ENCODE measurements around the gene NUP205. TPM values are rescaled to one million over a fixed set of nuclear protein-coding genes. Genes with fewer than 3 reads are reported as not detected.

The NUP205 gene
- total RNA-seq, 2 experiments from 2014 or later, result 140 to 145 TPM

DNA sequence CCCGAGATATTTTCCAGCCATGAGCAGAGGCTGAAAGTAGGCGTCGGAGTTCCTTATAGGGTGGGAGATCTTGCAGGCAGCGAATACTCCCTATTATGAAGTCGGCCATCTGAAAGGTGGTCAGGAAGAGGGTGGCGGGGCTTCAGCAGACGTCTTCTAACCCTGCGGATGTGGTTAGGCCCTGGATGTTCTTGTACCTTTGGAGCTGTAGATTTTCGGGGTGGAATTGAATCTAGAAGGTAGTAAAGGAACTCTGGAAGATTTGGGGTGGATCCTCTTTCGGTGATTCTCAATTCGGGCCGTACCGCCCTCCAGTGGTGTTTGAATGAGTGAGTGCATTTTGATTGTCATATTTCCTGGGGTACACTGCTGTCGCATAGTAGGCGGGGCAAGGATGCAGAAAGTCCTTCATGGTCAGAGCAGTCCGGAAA lies 635 bp downstream of the NUP205 start:
- H3K27me3 Mint-ChIP-seq, result no peaks in the 10 kb centered on the region
- H3K4me3 Mint-ChIP-seq, result no peak overlapping the region
- ChIA-PET POLR2A (interaction anchor here (0.9 to 2.6 kb wide), 6 partner anchors 11 to 104 kb away, joined by 3 to 13 read pairs (median 4); partner anchors contain the start of genes CNOT4 and STMP1), CTCF (interaction anchor here (0.6 to 2.5 kb wide), 8 partner anchors 9 to 284 kb away, joined by 3 to 14 read pairs (median 4); no protein-coding TSS in a partner anchor)
- ATAC-seq (peak; percentile 62), DNase-seq (peak; percentile 83)
- no peaks in the 10 kb centered on the region for H3K9me3 Mint-ChIP-seq
- peak; percentile 71 for TF ChIP-seq CTCF (IDR thresholded peaks at IDR 0.05)
- intact Hi-C loops (cut with micrococcal nuclease), result loop anchor here (10.0 kb wide), 2 partner anchors 144 to 274 kb away; no protein-coding TSS in a partner anchor
- peaks cover 18% of the 10 kb centered on the region for H3K4me1 Mint-ChIP-seq (ENCODE audit: low read depth)
- H3K36me3 Mint-ChIP-seq (ENCODE audit: low read depth), result peaks cover 15% of the 10 kb centered on the region
- no peak overlapping the region for H3K27ac Mint-ChIP-seq

DNA sequence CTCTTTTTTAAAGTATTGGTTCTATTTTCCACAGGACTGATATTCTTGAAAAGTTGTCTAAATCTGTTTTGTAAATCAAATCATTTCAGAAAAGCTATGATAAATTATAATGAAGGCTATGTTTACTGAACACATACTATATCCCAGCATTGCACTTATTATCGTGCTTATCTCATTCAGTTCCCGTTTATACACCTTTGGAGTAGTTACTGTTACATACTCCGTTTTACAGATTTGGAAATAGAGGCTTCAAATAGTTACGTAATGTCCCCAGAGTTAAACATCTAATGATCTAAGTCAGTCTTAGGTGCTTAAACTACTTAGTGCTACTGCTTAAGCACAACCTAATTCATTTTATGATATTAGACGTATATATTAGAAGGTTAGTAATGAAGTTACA lies 1.2 kb downstream of the NUP205 start:
- POLR2A ChIA-PET, result interaction anchor here (1.0 to 2.6 kb wide), 4 partner anchors 11 to 103 kb away, joined by 3 to 13 read pairs (median 6); partner anchors contain the start of genes CNOT4 and STMP1
- Mint-ChIP-seq H3K27me3 (no peaks in the 10 kb centered on the region), H3K4me3 (no peak overlapping the region), H3K36me3 (ENCODE audit: low read depth) (peaks cover 15% of the 10 kb centered on the region), H3K4me1 (ENCODE audit: low read depth) (peaks cover 22% of the 10 kb centered on the region), H3K27ac (no peak overlapping the region), H3K9me3 (no peaks in the 10 kb centered on the region)
- ATAC-seq (no peak), DNase-seq (no peak)
- CTCF ChIA-PET, result interaction anchor here (0.6 to 2.5 kb wide), 6 partner anchors 10 to 284 kb away, joined by 3 to 14 read pairs (median 4); no protein-coding TSS in a partner anchor
- TF ChIP-seq CTCF (IDR thresholded peaks at IDR 0.05), result no peak
- intact Hi-C loops (cut with micrococcal nuclease), result loop anchor here (10.0 kb wide), 2 partner anchors 144 to 274 kb away; no protein-coding TSS in a partner anchor

DNA sequence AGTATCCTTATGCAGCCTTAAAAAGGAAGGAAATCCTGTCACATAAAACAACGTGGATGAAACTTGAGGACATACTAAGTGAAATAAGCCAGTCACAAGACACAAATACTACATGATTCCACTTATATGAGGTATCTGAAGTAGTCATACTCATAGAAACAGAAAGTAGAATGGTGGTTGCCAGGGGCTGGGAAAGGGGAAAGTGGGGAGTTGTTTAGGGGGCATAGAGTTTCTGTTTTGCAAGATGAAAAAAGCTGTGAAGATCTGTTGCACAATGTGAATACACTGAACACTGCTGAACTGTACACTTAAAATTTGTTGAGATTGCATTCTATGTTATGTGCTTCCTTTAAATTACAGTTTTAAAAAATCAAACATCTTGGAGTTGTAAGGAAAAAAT lies 2.9 kb downstream of the NUP205 start:
- ChIA-PET CTCF (no interaction called here), POLR2A (interaction anchor here (1.8 kb wide), 1 partner anchor 52 kb away, joined by 4 read pairs; no protein-coding TSS in a partner anchor)
- no peaks in the 10 kb centered on the region for H3K27me3 Mint-ChIP-seq
- ATAC-seq, result no peak
- TF ChIP-seq CTCF (IDR thresholded peaks at IDR 0.05), result no peak
- peaks cover 25% of the 10 kb centered on the region for H3K4me1 Mint-ChIP-seq (ENCODE audit: low read depth)
- peak overlapping the region; percentile 0 for H3K27ac Mint-ChIP-seq
- no peak overlapping the region for H3K4me3 Mint-ChIP-seq
- intact Hi-C loops (cut with micrococcal nuclease), result no loop called here
- no peaks in the 10 kb centered on the region for H3K9me3 Mint-ChIP-seq
- peak; percentile 15 for DNase-seq
- H3K36me3 Mint-ChIP-seq (ENCODE audit: low read depth), result peaks cover 19% of the 10 kb centered on the region

DNA sequence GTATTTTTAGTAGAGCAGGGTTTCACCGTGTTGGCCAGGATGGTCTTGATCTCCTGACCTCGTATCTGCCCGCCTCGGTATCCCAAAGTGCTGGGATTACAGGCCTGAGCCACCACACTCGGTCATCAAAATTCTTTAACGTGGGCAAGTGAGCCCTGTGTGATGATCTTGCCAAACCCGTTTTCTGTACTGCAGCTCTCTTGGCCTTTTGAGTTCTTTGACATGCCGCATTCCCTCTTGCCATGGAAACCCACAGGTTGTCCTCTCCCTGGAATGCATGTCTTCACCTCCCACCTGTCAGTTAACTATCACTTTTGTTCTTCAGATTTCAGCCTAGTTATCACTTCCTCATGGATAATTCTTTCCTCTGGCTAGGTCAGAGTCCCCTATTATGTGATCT lies 5.0 kb downstream of the NUP205 start:
- ChIA-PET CTCF (no interaction called here), POLR2A (interaction anchor here (0.6 kb wide), 1 partner anchor 415 kb away, joined by 3 read pairs; the partner anchor contains the start of gene TMEM140)
- no peak for TF ChIP-seq CTCF (IDR thresholded peaks at IDR 0.05)
- DNase-seq, result no peak
- no peak overlapping the region for H3K4me3 Mint-ChIP-seq
- no peaks in the 10 kb centered on the region for H3K27me3 Mint-ChIP-seq
- peaks cover 30% of the 10 kb centered on the region for H3K36me3 Mint-ChIP-seq (ENCODE audit: low read depth)
- H3K9me3 Mint-ChIP-seq, result no peaks in the 10 kb centered on the region
- intact Hi-C loops (cut with micrococcal nuclease), result no loop called here
- H3K4me1 Mint-ChIP-seq (ENCODE audit: low read depth), result peaks cover 25% of the 10 kb centered on the region
- ATAC-seq, result no peak
- no peak overlapping the region for H3K27ac Mint-ChIP-seq

- peaks cover 41% of the 10 kb centered on the region for H3K36me3 Mint-ChIP-seq (ENCODE audit: low read depth)
- CTCF ChIA-PET, result interaction anchor here (0.9 to 3.5 kb wide), 4 partner anchors 73 to 297 kb away, joined by 3 to 17 read pairs (median 12); partner anchors contain the start of gene STMP1
- peaks cover 3% of the 10 kb centered on the region for H3K9me3 Mint-ChIP-seq
- no peak for ATAC-seq
- H3K27me3 Mint-ChIP-seq, result no peaks in the 10 kb centered on the region
- no peak overlapping the region for H3K27ac Mint-ChIP-seq
- DNase-seq, result no peak
- TF ChIP-seq CTCF (IDR thresholded peaks at IDR 0.05), result no peak
- no peak overlapping the region for H3K4me3 Mint-ChIP-seq
- POLR2A ChIA-PET, result no interaction called here
- intact Hi-C loops (cut with micrococcal nuclease), result no loop called here
- H3K4me1 Mint-ChIP-seq (ENCODE audit: low read depth), result peaks cover 11% of the 10 kb centered on the region
These were observed 14.1 kb downstream of the NUP205 start for GRCh38 chr7:135571834-135572233.
